Coronary artery (tissue), 2 donors: ENCODE measurements around the gene BID.
A peak's percentile ranks its signal among the peaks of the same experiment; 100 is the strongest.

Experiments
- DNase-seq: peaks from one replicate; pipeline ENCODE4 v3.0.0-alpha.2; 2017; ENCODE audit warnings: low spot score
- H3K27ac ChIP-seq, 2 donors: fragments of 200-600 bp; sonication (generic); one replicate each; pipeline ENCODE4 v1.5.1; 2016 to 2019
- H3K4me3 ChIP-seq: fragments of 200-600 bp; sonication (generic); 2 replicates; pipeline ENCODE4 v1.5.1; 2016; ENCODE audit warnings: mild to moderate bottlenecking, moderate library complexity
- CTCF ChIP-seq: fragments of 200-600 bp; sonication (generic); IDR thresholded peaks from one replicate; pipeline ENCODE4 v1.5.1; 2019; ENCODE audit warnings: antibody characterized with exemption

Gene BID

GRCh38 chr22:17724241-17724640 lies 50.0 kb downstream of the BID start:
- no peak for DNase-seq
- no peak for TF ChIP-seq CTCF
- Histone ChIP-seq H3K4me3 (no peak overlapping the region), H3K27ac (peak overlapping the region in 1 of 2 donors; percentile 66)

DNA sequence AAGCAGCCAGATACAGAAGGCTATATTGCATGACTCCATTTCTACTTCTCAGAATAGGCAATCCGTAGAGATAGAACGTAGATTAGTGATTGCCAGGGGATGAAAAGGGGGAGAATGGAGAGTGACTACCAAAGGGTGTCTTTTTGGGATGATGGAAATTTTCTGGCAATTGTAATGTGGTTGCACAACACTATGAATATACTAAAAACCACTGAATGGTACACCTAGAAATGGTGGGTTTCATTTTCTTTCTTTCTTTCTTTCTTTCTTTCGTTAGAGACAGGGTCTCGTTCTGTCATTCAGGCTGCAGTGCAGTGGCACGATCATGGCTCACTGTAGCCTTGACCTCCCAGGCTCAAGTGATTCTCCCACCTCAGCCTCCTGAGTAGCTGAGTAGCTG lies 54.4 kb downstream of the BID start:
- no peak for DNase-seq
- Histone ChIP-seq H3K27ac (no peak overlapping the region), H3K4me3 (no peak overlapping the region)
- no peak for TF ChIP-seq CTCF

- H3K27ac ChIP-seq, result no peak overlapping the region
- no peak for DNase-seq
- no peak overlapping the region for H3K4me3 ChIP-seq
- no peak for TF ChIP-seq CTCF
Observed at GRCh38 chr22:17717708-17718107, 56.6 kb downstream of the BID start.

GRCh38 chr22:17716529-17716928 lies 57.7 kb downstream of the BID start:
- Histone ChIP-seq H3K4me3 (no peak overlapping the region), H3K27ac (no peak overlapping the region)
- DNase-seq, result no peak
- TF ChIP-seq CTCF, result no peak

GRCh38 chr22:17712441-17712840 lies 61.8 kb downstream of the BID start:
- DNase-seq, result no peak
- Histone ChIP-seq H3K27ac (no peak overlapping the region), H3K4me3 (no peak overlapping the region)
- TF ChIP-seq CTCF, result no peak

DNA sequence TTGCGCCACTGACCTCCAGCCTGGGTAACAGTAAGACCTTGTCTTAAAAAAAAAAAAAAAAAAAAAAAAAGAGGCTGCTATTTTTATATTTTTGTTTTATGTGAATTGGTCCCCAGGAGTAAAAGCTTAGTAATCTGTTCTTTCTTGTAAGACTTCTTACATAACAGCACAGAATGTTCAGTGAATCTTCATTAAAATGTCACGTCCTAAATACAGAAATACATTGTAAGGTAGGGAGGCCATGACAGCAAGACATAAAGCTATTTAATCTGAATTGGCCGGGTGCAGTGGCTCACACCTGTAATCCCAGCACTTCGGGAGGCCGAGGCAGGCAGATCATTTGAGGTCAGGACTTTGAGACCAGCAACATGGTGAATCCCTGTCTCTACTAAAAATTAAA lies 64.2 kb downstream of the BID start:
- no peak for DNase-seq
- Histone ChIP-seq H3K4me3 (no peak overlapping the region), H3K27ac (no peak overlapping the region)
- no peak for TF ChIP-seq CTCF

GRCh38 chr22:17707526-17707925 lies 66.7 kb downstream of the BID start:
- H3K4me3 ChIP-seq, result peak overlapping the region; percentile 63
- no peak overlapping the region for H3K27ac ChIP-seq
- DNase-seq, result no peak
- TF ChIP-seq CTCF, result no peak
